ENCODE measurements around the gene INSR.

DNA sequence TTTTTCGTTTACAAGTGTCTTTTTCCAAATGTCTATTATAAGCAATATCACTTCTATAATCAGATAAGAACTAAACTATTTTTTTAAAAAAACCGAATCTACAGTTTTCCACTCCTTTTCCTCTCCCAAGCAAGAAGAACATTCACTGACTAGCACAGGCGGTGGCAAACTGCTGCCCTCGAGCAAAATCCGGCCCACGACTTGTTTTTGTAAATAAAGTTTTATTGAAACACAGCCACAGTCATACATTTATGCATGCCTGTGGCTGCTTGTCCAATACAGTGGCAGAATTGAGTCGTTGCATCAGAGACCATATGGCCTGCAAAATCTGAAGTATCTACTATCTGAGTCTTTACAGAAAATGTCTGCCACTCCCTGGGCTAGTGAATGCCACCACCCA, 27.4 kb downstream of the INSR start:
- TF ChIP-seq, protein P1, sequence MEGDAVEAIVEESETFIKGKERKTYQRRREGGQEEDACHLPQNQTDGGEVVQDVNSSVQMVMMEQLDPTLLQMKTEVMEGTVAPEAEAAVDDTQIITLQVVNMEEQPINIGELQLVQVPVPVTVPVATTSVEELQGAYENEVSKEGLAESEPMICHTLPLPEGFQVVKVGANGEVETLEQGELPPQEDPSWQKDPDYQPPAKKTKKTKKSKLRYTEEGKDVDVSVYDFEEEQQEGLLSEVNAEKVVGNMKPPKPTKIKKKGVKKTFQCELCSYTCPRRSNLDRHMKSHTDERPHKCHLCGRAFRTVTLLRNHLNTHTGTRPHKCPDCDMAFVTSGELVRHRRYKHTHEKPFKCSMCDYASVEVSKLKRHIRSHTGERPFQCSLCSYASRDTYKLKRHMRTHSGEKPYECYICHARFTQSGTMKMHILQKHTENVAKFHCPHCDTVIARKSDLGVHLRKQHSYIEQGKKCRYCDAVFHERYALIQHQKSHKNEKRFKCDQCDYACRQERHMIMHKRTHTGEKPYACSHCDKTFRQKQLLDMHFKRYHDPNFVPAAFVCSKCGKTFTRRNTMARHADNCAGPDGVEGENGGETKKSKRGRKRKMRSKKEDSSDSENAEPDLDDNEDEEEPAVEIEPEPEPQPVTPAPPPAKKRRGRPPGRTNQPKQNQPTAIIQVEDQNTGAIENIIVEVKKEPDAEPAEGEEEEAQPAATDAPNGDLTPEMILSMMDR (IDR thresholded peaks at IDR 0.05; ENCODE audit: insufficient read depth, low read depth, low read length): no peak
- TF ChIP-seq EZH2 (IDR thresholded peaks at IDR 0.05; ENCODE audit: insufficient read depth, low read length): no peak

Measured in astrocyte (in vitro differentiated cells and primary cell).